Measurements from ENCODE around the gene TIMP3. TPM values are rescaled to one million over a fixed set of nuclear protein-coding genes. Genes with fewer than 3 reads are reported as not detected.

Gene TIMP3
- total RNA-seq, 4 donors from 2014 or later: 566 to 898 (median 683) TPM

GRCh38 chr22:32795214-32795596 lies 6.3 kb upstream of the TIMP3 start:
- H3K4me1 ChIP-seq: peaks cover 13 to 22% (median 18%) of the 10 kb centered on the region in 4 donors

GRCh38 chr22:32796865-32797573 lies 4.5 kb upstream of the TIMP3 start:
- H3K27ac ChIP-seq (replicated peaks in 1 of 4): peak overlapping the region in 3 of 4 donors; percentile 21 to 47 (median 40)
- TF ChIP-seq POLR2AphosphoS5 (IDR thresholded peaks at IDR 0.05) (peak; percentile 19 to 51), CTCF (IDR thresholded peaks at IDR 0.05) (peak; percentile 87 to 95 (median 91)), POLR2A (IDR thresholded peaks at IDR 0.05; ENCODE audit: low read depth) (no peak)
- WGBS: 21% methylated on average over 10 of the region's 17 CpGs
- intact Hi-C loops (cut with DNase I): loop anchor here (2.0 to 10.0 kb wide), 3 partner anchors 136 to 200 kb away; no protein-coding TSS in a partner anchor
- no peaks in the 10 kb centered on the region for H3K36me3 ChIP-seq
- DNase-seq (ENCODE audit: extremely low spot score): no peak
- H3K27me3 ChIP-seq: no peaks in the 10 kb centered on the region
- no peaks in the 10 kb centered on the region for H3K9me3 ChIP-seq
- H3K4me3 ChIP-seq: no peak overlapping the region
- H3K4me1 ChIP-seq: peaks cover 18 to 35% (median 30%) of the 10 kb centered on the region in 4 donors

More at GRCh38 chr22:32795214-32795596, 6.3 kb upstream of the TIMP3 start:
- intact Hi-C loops (cut with DNase I): loop anchor here (1.0 to 10.0 kb wide), 3 partner anchors 170 to 268 kb away; no protein-coding TSS in a partner anchor
- 94% methylated on average over 4 of the region's 4 CpGs for WGBS
- TF ChIP-seq POLR2A (IDR thresholded peaks at IDR 0.05; ENCODE audit: low read depth): no peak
- TF ChIP-seq POLR2AphosphoS5 (IDR thresholded peaks at IDR 0.05): no peak
- TF ChIP-seq EP300 (IDR thresholded peaks at IDR 0.05): no peak
- no peak for TF ChIP-seq CTCF (IDR thresholded peaks at IDR 0.05)
- H3K36me3 ChIP-seq: no peaks in the 10 kb centered on the region
- H3K27ac ChIP-seq (replicated peaks in 1 of 4): no peak overlapping the region
- H3K4me3 ChIP-seq: no peak overlapping the region
- H3K9me3 ChIP-seq: no peaks in the 10 kb centered on the region
- H3K27me3 ChIP-seq: no peaks in the 10 kb centered on the region
- no peak for DNase-seq (ENCODE audit: extremely low spot score)

DNA sequence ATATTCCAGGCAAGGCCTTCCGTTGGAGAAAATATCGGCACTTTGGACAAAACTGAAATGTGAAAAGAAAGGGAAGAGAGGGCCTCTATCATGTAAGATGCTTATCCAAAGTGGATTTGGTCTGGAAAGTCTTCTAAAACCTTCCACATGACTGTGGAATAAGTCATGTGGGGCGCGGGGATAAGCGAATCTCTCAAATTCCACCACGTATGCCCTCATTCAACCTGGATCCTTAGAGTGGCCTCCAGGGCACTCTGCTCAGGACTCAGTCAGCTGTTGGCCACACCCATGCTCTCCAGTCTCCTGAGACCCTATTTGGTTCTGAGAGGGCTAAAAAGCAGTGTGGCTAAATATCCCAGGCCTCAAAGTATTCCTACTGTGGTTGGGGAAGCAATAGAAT lies 2.0 kb upstream of the TIMP3 start:
- intact Hi-C loops (cut with DNase I): loop anchor here (5.0 to 10.0 kb wide), 2 partner anchors 175 to 198 kb away; no protein-coding TSS in a partner anchor
- no peak overlapping the region for H3K4me3 ChIP-seq
- TF ChIP-seq POLR2AphosphoS5 (IDR thresholded peaks at IDR 0.05) (no peak), CTCF (IDR thresholded peaks at IDR 0.05) (no peak), EP300 (IDR thresholded peaks at IDR 0.05) (no peak), POLR2A (IDR thresholded peaks at IDR 0.05; ENCODE audit: low read depth) (no peak)
- H3K4me1 ChIP-seq: peaks cover 21 to 48% (median 39%) of the 10 kb centered on the region in 4 donors
- no peaks in the 10 kb centered on the region for H3K9me3 ChIP-seq
- H3K27me3 ChIP-seq: no peaks in the 10 kb centered on the region
- DNase-seq (ENCODE audit: extremely low spot score): no peak
- peak overlapping the region; percentile 86 to 95 (median 92) for H3K27ac ChIP-seq (replicated peaks in 1 of 4)
- peaks cover 0 to 20% (median 0%) of the 10 kb centered on the region in 4 donors for H3K36me3 ChIP-seq
- WGBS: 93% methylated on average over 6 of the region's 6 CpGs

GRCh38 chr22:32800158-32800882 lies 1.2 kb upstream of the TIMP3 start:
- Histone ChIP-seq H3K4me3 (peak overlapping the region in 3 of 4 donors; percentile 96 to 99 (median 97)), H3K9me3 (no peaks in the 10 kb centered on the region), H3K4me1 (peaks cover 30 to 53% (median 47%) of the 10 kb centered on the region in 4 donors), H3K27ac (replicated peaks in 1 of 4) (peak overlapping the region; percentile 86 to 95 (median 92)), H3K36me3 (peaks cover 0 to 28% (median 0%) of the 10 kb centered on the region in 4 donors), H3K27me3 (no peaks in the 10 kb centered on the region)
- TF ChIP-seq POLR2A (IDR thresholded peaks at IDR 0.05; ENCODE audit: low read depth) (no peak), POLR2AphosphoS5 (IDR thresholded peaks at IDR 0.05) (no peak), EP300 (IDR thresholded peaks at IDR 0.05) (no peak), CTCF (IDR thresholded peaks at IDR 0.05) (no peak)
- 57% methylated on average over 8 of the region's 8 CpGs for WGBS
- intact Hi-C loops (cut with DNase I): loop anchor here (2.0 to 5.0 kb wide), 2 partner anchors 47 to 184 kb away; no protein-coding TSS in a partner anchor
- DNase-seq (ENCODE audit: extremely low spot score): no peak

Measured in esophagus muscularis mucosa (tissue), 4 donors.